Gastrocnemius medialis (tissue), 4 donors: ENCODE measurements around the gene C5orf15.

Experiments used
- POLR2A ChIP-seq, 2 donors: fragments of 450-650 bp; IDR thresholded peaks; one replicate each; pipeline ENCODE4 v1.6.1; 2017; ENCODE audit warnings: antibody characterized with exemption in 2 of 2, mild to moderate bottlenecking in 2 of 2, moderate library complexity in 2 of 2
- TF ChIP-seq, protein P1 (sequence below), 5 experiments: fragments of 450-650 bp in 3 of 5; fragments of 200-600 bp in 2 of 5; sonication (generic) in 2 of 5; IDR thresholded peaks in 4 of 5; conservative IDR thresholded peaks in 1 of 5; 1 replicate in 4 of 5; 2 replicates in 1 of 5; pipeline ENCODE4 v1.5.1; 2016 to 2019; ENCODE audit warnings: antibody characterized with exemption in 5 of 5, mild to moderate bottlenecking in 3 of 5, moderate library complexity in 3 of 5

DNA sequence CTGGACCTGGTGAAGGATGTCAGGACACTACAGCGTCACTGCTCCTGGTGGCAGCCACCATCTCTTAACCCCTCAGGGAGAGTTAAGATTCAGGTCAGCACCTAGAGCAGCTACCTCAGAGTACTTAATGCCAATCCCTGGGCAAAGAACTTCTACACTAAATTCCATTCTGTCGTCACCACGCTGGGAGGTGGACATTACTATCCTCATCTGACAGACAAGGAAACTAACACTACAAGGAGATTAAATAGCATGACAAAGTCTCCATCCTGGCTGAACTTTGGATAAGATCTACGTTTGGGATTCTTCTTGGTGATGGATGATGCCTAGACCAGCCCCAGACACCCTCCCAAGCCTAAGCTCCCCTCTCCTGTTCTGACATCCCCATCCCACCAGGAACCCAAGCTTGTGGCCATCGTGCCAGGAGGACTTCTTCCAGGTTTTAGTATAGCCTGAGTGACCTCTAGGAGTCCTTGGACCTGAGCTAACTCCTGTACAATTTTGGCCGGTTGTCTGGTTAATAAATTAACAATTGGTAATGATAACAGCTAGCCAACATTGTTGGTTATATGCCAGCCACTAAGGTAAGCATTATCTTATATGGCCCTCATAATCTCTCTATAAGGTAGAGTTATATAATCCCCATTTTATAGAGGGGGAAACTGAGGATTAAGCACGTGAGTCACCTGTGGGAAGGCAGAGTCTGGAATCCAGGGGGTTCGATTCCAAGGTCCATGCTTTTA, 54.8 kb downstream of the C5orf15 start:
- no peak for TF ChIP-seq POLR2A (IDR thresholded peaks at IDR 0.05)
- TF ChIP-seq, protein P1, sequence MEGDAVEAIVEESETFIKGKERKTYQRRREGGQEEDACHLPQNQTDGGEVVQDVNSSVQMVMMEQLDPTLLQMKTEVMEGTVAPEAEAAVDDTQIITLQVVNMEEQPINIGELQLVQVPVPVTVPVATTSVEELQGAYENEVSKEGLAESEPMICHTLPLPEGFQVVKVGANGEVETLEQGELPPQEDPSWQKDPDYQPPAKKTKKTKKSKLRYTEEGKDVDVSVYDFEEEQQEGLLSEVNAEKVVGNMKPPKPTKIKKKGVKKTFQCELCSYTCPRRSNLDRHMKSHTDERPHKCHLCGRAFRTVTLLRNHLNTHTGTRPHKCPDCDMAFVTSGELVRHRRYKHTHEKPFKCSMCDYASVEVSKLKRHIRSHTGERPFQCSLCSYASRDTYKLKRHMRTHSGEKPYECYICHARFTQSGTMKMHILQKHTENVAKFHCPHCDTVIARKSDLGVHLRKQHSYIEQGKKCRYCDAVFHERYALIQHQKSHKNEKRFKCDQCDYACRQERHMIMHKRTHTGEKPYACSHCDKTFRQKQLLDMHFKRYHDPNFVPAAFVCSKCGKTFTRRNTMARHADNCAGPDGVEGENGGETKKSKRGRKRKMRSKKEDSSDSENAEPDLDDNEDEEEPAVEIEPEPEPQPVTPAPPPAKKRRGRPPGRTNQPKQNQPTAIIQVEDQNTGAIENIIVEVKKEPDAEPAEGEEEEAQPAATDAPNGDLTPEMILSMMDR (IDR thresholded peaks at IDR 0.05 in 4 of 5, conservative IDR thresholded peaks at IDR 0.05 in 1 of 5): no peak
